ENCODE data around the gene ANXA8.
"Not testable (repeated sequence)": the region's sequence is repeated elsewhere in the genome, so short reads cannot be mapped to it uniquely, and the experiment has no call there.

DNA sequence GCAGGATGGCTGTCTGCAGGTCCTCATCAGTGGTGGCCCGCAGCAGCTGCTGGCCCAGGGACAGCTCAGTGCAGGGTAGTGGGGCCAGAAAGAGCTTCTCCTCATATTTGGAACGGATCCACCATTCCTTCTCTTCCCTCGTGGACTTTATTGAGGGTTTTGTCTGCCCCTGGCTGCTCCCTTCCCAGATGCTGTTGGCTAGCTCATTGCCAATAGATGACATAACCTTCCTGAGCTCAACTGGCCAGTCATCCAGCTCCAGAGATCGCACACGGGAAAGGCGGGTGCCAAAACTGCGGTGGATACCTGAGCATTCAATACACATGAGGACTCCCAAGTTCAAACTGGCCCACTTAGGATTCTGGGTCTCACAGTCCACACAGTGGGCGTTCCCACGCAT lies 18.4 kb upstream of the ANXA8 start:
- TF ChIP-seq, protein P1, sequence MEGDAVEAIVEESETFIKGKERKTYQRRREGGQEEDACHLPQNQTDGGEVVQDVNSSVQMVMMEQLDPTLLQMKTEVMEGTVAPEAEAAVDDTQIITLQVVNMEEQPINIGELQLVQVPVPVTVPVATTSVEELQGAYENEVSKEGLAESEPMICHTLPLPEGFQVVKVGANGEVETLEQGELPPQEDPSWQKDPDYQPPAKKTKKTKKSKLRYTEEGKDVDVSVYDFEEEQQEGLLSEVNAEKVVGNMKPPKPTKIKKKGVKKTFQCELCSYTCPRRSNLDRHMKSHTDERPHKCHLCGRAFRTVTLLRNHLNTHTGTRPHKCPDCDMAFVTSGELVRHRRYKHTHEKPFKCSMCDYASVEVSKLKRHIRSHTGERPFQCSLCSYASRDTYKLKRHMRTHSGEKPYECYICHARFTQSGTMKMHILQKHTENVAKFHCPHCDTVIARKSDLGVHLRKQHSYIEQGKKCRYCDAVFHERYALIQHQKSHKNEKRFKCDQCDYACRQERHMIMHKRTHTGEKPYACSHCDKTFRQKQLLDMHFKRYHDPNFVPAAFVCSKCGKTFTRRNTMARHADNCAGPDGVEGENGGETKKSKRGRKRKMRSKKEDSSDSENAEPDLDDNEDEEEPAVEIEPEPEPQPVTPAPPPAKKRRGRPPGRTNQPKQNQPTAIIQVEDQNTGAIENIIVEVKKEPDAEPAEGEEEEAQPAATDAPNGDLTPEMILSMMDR (IDR thresholded peaks at IDR 0.05; ENCODE audit: insufficient read depth, low read depth, low read length), result not testable (repeated sequence)
- TF ChIP-seq EZH2 (IDR thresholded peaks at IDR 0.05; ENCODE audit: insufficient read depth, low read length), result not testable (repeated sequence)
